NCI-H2227 (cell line): ENCODE measurements around the gene DHCR24.
"Not testable (repeated sequence)": the region's sequence is repeated elsewhere in the genome, so short reads cannot be mapped to it uniquely, and the experiment has no call there.

ENCODE experiments used
- DNase-seq: peaks from one replicate; lab custom pipeline; 2025; ENCODE audit not compliant: unreplicated experiment; lab: John Stamatoyannopoulos, UW

The DHCR24 gene

DNA sequence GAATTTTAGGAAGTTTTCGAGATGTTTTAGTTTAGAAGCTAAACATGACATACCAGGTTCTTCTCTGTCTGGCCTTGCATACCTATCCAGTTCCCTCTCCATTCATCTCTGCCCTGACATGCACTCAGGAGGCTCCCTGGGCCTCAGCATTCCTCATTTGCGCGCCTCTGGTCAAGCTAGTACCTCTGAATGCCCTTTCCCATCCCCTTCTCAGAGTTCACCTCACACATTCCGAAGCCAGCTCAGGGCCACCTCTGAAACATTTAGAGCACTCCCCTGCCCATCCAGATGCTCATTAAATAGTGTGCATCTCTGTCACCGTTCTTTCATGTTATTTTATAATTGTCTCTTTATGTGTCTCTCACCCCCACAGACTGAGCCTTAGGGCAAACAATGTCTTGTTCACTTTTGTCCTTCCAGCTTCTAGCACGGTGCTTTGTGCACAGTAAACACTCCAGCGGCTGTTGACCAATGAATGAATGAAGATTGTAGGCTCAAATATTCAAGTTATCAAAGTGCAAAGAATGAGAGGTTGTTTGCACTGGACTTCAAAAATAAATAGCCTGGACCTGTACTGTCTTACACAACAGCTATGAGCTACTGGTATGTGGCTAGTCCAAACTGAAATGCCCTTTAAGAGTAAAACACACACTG is 1.2 kb upstream of the DHCR24 start:
- DNase-seq: no peak

DNA sequence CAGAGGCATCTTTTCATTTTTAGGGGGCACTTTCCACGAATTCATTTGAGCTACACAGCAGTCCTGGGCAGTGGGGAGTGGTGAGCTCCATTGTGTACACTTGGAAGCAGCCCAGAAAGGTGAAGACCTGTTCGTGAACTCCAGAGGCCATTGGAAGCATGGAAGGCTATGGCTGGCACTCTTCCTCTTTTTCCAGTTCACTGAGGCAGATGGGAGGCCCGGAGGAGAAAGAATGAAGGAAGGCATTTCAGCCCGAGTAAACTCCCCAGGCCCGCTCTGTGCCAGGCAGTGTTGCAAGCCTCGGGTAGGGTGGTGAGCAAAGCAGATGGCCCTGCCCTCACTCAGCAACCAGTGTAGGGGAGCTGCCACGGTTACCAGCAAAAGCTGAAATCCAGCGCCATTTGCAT is 673 bp upstream of the DHCR24 start:
- DNase-seq: peak; percentile 49

DNA sequence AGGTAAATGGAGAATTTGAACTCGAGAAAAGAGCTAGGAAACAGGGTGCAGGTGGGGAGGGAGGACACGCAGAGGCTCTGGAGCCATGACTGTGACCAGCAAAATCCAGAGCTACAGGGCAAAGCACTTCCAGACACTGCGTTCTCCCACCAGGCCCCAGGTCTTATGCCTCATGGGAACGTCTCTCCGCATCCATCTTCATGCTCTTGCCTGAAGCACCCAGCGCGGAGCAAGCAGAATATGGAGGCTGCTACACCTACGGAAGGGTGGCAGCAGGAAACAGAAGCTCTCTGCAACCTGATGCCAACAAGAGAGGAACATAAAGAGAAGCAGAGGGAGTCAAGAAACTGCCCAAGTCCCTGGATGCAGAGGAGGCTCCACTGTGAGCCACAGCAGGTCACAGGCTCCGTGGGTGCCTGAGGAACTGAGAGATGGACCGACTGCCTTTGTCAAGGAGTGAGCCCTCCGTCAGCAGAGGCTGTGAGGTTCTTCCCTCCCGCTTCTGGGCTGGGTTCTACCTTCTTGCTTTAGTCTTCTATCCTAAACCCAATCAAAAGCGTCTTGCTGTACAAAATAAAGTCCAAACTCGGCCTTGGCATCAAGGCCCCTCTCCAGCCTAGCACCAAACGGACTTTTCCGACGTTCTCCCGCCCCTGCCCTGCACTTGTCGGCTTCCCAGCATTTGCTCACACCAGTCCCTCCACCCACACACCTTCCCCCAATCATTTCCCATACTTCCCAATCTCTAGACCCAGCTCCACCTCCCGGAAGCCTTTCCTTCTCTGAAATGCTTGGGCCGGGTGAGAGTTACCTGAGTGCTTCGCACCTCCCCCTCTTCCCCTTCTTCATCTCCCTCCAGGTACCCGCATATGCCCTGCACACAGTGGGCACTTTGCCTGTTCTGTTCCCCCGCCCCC is 930 bp downstream of the DHCR24 start:
- peak; percentile 54 for DNase-seq

DNA sequence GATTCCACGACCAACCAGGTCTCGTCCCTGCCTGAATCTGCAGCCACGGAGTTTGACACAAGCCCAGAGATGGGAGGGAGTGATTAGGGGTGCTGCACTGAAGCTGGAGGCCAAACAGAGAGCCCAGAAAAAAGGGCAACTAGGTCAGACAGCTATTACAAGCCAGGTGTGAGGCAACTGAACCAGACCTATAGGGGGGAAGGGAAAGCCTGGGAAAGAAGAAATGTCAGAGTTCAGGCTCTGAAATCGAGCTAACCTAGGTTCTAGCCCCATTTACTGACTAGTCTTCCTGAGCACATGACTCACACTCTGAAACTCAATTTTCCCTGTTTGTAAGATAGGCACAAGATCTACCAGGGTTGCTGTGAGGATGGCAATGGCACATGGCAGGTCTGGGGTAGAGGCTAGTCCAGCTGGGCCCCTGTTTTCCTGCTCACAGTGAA is 1.7 kb downstream of the DHCR24 start:
- DNase-seq: no peak

DNA sequence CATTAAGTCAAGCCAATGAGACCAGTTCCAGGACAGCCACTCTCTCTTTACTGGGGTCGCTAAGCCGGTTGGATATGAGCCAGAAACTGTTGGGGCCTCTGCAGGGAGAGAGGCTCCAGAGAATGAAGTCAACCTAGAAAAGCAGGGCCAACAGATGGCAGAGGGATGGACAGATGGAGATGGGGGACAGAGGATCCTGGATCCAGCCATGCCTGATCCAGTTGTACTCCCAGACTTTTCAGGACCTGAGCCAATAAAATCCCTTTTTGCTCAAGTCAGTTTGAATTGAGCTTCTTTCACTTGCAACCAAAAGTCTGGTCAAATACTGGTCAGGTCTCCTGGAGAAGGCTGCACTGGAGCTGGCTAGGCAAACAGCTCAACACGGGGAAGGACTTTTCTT is 2.2 kb downstream of the DHCR24 start:
- no peak for DNase-seq

DNA sequence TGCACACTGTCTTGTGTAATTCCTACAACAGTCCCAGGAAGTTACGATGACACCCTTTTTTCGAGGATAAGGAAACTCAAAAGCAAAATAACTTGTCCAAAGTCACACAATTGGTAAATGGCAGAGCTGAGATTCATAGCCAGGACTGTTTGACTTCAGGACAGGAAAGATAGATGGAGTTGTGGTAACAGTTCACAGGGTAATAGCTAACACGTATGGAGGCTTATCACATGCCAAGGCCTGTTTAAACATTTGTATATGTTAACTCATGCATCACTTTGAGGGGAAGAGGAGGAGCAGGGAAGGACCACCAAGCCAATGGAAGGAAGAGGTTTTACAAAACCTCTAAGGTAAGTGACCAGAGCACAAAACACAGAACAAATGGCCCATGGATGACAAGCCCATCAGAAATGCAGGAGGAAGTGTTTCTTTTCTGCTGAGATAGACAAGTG is 2.8 kb downstream of the DHCR24 start:
- no peak for DNase-seq

DNA sequence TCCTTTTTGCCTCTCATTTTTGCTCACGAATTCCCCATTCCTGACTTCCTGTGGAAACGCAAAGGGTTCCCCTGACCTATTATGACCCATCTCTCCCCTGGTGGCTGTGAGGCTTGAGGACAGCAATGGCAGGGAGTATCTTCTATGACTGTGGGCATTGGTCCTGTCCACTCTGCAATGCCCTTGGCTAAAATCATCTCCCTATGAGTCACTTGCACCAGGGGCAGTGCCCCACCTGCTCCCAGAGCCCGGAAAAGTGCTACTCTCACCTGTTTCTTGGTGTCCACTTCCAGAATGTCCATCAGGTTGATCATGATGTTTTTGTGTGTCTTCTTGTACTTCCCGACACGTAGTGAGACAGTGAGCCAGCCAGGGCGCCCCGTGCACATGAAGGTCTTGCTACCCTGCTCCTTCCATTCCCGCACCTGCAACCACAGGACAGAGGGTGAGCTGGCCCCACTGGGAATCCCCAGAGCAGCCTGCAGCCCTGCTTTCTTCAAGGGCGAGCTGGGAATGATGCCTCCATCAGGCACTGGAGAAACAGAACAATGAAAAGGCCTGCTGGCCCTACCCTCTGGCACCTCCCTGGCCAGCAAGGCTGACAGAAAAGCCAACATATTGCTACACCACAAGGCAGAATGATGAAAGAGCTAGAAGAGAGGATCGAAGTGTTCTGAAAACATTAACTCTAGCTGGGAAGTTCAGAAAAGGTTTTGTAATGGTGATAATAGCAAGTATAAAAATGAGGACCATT is 3.5 kb downstream of the DHCR24 start:
- DNase-seq: no peak

DNA sequence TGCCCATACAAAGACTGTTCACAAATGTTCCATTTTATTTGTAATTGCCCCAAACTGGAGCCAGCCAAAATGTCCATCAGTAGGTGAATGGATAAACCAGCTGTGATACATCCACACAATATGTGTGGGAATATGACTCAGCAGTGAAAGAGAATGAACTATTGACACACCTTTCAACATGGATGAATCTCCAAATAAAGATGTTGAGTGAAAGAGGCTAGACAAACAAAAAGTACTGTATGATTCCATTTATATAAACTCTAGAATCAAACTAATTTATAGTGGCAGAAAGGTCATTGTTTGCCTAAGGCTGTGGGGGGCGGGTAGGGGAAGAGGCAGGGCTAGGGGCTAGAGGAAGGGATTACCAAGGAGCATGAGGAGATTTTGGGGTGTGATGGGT is 4.5 kb downstream of the DHCR24 start:
- no peak for DNase-seq

DNA sequence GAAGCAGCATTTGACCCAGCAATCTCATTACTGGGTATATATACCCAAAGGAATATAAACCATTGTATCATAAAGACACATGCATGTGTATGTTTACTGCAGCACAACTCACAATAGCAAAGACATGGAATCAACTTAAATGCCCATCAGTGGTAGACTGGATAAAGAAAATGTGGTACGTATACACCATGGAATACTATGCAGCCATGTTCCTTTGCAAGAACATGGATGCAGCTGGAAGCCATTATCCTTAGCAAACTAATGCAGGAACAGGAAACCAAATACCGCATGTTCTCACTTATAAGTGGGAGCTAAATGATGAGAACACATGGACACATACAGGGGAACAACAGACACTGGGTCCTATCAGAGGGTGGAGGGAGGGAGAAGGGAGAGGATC is 5.4 kb downstream of the DHCR24 start:
- DNase-seq: not testable (repeated sequence)

DNA sequence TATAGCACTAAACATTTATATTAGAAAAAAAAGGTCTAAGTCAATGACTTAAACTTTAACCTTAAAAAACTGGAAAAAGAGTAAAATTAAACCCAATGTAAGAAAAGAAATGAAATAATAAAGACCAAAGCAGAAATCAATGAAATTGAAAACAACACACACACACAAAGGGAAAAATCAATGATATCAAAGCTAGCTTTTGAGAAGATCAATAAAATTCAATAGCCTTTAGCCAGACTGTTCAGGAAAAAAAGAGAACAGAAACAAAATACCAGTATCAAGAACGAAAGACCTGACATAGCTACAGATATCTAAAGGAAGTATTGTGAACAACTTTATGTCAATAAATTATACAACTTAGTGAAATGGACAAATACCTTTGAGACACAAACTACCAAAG is 7.1 kb downstream of the DHCR24 start:
- no peak for DNase-seq

DNA sequence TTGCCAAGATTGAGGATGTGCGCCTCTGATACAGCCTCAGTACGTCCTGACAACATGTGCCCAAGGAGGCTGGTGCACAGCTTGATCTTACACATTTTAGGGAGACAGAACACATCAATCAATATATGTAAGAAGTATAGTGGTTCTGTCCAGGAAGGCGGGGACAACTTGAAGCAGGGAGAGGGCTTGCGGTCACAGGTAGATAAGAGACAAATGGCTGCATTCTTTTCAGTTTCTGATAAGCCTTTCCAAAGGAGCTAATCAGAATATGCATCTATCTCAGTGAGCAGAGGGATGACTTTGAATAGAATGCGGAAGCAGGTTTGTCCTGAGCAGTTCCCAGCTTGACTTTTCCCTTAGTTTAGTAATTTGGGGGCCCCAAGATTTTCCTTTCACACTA is 10.2 kb downstream of the DHCR24 start:
- no peak for DNase-seq

DNA sequence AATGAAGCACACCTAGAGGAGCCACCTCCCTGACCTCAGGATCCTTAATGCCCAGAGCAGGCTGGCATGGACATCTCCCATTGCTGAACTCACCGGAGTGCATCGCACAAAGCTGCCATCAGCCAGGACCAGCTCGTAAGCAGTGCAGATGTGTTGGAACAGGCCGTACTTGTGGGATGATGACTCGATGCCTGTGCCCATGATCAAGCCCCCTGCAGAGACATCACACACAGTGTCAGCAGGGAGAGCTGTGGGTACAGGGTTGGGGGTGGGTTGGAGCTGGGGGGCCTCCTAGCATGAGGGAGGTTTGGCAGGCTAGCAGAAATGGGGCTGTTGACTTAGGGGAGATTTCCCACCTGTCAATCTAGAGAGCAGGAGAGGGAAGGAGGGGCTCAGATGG is 12.0 kb downstream of the DHCR24 start:
- no peak for DNase-seq

DNA sequence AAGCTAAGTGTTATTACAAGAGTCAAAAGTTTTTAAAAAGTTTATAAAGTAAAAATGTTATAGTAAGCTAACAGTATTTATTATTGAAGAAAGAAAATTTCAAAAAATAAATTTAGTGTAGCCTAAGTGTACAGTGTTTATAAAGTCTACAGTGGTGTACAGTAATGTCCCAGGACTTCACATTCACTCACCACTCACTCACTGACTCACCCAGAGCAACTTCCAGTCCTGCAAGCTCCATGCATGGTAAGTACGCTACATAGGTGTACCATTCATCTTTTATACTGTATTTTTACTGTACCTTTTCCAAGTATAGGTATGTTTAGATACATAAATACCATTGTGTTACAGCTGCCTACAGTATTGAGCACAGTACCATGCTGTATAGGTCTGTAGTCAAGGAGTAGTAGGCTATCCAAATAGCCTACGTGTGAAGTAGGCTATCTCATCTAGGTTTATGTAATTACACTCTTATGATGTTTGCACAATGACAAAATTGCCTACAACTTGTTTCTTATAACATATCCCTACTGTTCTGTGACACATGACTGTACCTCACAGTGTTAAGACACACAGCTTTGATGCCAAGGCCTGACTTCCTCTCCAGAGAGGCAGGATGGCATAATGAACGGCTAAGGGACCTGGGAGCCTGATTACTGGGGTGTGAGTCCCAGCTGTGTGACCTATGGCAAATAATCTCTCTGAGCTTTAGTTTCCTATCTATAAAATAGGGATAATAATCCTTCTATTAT is 12.7 kb downstream of the DHCR24 start:
- no peak for DNase-seq

DNA sequence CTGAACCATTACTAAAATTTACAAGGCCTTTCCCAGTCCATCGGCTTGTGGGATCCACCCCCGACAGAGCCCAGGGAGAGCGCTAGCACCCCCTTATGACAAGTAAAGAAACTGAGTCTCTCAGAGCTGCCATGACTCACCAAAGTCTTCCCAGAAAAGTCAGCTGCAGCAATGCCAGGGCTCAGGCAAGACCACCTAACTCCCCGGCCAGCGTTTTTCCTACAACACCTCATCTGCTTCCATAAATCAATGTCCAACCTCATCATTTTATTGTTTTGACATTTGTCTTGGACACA is 15.0 kb downstream of the DHCR24 start:
- DNase-seq: no peak

DNA sequence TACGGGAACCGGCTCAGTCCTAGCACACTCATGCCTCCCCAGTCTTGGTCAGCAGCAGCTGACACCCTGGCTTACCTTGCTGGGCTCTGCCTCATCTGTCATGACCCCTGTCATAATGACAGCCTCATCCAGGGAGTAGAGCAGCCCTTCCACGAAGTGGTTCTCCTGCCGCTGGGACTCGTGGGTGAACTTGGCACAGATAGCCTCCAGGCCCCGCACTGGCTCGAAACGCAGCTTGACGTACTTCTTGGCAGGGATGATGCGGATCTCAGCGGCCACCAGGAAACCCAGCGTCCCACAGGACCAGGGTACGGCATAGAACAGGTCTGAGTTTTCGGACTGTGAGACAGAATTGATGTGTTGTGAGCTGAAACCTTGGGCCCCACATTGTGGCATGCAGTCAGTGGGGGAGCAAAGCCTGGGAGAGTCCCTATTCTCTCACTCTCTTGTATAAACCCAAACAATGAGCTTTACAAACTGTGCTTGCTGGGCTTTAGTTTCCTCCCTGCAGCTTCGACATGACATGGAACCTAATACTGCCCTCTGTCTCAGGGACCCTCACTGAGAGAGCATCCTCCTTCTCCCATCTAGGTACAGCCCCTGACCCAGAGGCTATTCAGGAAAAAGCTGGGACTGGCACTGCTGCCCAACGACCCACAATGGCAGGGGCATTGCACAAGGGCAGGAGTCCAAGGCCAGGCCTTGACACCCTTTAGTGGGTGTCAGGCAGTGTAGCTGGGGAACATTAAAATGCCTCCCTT is 15.5 kb downstream of the DHCR24 start:
- DNase-seq: no peak

DNA sequence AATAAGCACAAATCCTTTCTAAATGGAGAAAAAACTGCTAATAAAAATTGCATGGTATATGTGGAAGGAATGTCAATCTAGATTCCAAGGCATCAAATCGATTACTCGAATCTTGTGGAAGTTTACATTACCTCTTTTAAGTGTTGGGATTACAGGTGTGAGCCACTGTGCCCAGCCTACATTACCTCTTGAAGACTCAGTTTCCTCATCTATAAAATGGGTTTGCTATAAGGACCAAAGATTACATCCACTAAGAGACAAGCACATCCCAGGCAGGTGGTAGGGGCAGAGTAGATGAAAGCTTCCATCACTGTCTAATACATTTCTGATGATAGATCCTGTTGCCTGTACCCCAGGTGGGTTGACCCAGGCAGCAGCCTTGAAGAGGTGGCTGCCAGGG is 16.1 kb downstream of the DHCR24 start:
- DNase-seq: no peak

DNA sequence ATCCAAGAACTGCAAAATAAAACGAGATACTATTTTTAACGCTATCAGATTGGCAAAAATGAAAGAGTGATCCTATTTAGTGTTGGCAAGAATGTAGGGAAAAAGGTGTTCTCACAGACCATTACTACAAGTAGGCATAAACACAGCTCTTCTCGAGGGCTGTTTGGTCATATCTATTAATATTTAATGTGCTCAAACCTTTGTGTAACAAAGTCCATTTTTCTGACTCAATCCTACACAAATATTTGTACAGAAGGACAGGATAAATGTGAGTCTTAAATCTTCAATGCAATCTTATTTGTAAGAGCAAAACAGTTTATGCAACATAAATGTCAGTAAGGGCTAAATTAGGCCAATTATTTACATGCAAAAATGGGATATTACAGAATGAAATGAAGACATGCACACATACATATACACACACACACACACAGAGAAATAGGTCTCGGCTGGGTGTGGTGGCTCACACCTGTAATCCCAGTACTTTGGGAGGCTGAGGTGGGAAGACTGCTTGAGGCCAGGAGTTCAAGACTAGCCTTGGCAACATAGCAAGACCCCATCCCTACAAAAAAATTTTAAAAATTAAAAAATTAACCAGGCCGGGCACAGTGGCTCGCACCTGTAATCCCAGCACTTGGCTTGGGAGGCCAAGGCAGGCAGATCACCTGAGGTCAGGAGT is 17.7 kb downstream of the DHCR24 start:
- DNase-seq: no peak

DNA sequence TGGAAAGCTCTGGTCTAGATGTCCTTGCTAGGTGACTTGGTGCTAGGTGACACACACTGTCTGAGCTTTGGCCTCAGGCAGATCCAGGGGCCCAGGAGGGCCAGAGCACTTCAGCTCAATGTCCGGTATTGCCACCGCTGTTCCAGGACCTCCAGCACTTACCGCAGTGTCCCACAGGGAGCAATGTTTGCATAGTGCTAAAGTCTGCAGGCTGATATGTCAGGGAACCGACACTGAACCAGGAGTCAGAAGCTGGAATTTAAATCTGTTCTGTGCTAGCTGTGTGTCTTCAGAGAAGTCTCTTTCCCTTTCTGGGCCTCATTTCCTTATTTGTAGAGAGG is 19.3 kb downstream of the DHCR24 start:
- DNase-seq: no peak

DNA sequence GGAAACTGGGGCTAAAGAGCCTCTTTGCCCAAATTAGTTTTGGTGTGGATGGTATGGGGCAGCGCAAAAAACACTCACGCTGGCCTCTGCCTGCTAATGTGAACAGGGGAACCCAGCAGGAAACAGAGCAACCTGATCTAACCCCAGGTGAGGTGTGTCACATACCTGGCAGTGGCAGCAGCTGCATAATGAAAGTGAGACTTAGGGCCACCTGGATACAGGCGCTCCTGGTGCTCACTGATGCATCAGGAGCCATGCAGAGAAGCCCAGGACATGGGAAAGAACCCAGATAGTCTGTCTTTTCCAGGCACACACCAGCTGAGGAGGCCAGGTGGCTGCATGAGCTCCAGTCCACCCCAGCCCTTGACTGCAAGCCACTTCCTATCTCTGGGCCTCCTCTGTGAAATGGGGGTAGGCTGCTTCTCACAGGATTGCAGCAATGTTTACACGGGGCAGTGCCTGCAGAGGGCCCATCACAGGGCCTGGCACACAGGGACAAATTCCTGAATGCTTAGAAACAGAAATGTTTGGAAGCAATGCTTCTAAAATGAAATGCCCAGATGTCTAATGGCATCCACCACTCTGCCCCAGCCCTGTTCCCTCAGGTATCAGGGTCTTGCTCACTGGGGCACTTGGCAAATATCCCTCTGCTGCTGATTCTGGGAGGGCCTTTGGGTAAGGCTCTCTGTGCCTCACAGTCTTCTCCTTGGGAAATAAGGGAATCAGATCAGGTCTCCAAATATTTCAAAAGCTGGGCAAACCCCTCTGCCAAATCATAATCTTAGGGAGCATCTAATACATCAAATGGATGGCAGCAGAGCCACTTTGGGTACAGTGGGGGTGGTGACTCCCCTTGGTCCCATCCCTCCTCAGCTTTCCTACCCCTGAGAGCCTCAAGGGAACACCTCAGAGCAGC is 19.9 kb downstream of the DHCR24 start:
- DNase-seq: no peak
